SU-DHL-6 (cell line): ENCODE measurements around the gene TBL3.

Experiments used
- EZH2phosphoT487 ChIP-seq: fragments of 200-600 bp; sonication (generic), shearing (Covaris generic); conservative IDR thresholded peaks from 2 replicates; pipeline ENCODE4 v1.6.1; 2018; ENCODE audit warnings: mild to moderate bottlenecking, antibody characterized with exemption, low read length, moderate library complexity, mixed read lengths
- TF ChIP-seq, protein P1 (sequence below): fragments of 200-600 bp; sonication (generic); IDR thresholded peaks from one replicate; pipeline ENCODE4 v1.5.1; 2017; ENCODE audit warnings: antibody characterized with exemption, mild to moderate bottlenecking, low read length, moderate library complexity; ENCODE audit not compliant: insufficient read depth, poor library complexity, severe bottlenecking

DNA sequence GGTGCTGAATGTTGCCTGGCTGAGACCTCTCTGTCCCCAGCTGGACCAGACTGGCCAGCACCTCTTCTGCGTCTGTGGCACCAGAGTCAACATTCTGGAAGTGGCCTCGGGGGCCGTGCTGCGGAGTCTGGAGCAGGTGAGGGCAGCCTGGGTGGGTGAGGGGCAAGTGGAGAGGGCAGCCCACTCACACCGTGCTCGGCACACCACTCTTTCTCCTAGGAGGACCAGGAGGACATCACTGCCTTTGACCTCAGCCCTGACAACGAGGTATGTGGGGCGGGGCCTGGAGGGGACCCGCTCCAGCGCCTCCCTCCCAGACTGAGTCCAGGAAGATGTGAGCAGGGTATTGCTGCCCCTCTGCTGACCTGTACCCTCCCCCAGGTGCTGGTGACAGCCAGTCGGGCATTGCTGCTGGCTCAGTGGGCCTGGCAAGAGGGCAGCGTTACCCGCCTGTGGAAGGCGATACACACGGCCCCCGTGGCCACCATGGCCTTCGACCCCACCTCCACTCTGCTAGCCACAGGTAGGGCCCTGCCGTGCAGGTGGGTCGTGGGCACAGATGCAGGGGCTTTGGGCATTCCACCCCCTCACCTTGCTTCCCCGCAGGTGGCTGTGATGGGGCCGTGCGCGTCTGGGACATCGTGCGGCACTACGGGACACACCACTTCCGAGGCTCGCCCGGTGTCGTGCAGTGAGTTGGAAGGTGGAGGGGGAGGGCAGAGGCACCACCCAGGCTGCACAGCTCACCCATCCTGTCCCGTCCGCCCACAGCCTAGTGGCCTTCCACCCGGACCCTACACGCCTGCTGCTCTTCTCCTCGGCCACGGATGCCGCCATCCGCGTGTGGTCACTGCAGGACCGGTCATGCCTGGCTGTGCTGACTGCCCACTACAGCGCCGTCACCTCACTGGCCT is 2.6 kb downstream of the TBL3 start:
- TF ChIP-seq, protein P1, sequence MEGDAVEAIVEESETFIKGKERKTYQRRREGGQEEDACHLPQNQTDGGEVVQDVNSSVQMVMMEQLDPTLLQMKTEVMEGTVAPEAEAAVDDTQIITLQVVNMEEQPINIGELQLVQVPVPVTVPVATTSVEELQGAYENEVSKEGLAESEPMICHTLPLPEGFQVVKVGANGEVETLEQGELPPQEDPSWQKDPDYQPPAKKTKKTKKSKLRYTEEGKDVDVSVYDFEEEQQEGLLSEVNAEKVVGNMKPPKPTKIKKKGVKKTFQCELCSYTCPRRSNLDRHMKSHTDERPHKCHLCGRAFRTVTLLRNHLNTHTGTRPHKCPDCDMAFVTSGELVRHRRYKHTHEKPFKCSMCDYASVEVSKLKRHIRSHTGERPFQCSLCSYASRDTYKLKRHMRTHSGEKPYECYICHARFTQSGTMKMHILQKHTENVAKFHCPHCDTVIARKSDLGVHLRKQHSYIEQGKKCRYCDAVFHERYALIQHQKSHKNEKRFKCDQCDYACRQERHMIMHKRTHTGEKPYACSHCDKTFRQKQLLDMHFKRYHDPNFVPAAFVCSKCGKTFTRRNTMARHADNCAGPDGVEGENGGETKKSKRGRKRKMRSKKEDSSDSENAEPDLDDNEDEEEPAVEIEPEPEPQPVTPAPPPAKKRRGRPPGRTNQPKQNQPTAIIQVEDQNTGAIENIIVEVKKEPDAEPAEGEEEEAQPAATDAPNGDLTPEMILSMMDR = no peak
- TF ChIP-seq EZH2phosphoT487 = no peak
